ENCODE measurements around the gene CEP43.

DNA sequence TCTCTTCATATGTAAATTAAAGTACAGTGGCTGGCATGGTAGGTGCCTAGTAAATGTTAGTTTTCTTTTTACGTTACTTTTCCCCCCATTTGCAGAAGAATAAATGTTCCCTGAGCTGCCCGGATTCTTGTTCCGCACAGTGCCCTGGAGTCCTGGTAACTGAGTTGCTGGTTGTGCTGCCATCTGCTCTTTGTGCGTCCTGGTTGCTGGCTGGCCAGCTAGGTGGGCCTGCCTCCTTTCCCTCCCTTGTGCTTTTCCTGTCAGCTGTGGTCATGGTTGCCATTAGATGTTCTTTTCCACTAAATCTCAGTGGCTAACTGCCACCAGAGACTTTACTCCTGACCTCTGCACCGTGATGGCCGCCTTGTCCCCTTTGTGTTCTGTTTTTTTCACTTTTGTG is 28.6 kb downstream of the CEP43 start:
- TF ChIP-seq, protein P1, sequence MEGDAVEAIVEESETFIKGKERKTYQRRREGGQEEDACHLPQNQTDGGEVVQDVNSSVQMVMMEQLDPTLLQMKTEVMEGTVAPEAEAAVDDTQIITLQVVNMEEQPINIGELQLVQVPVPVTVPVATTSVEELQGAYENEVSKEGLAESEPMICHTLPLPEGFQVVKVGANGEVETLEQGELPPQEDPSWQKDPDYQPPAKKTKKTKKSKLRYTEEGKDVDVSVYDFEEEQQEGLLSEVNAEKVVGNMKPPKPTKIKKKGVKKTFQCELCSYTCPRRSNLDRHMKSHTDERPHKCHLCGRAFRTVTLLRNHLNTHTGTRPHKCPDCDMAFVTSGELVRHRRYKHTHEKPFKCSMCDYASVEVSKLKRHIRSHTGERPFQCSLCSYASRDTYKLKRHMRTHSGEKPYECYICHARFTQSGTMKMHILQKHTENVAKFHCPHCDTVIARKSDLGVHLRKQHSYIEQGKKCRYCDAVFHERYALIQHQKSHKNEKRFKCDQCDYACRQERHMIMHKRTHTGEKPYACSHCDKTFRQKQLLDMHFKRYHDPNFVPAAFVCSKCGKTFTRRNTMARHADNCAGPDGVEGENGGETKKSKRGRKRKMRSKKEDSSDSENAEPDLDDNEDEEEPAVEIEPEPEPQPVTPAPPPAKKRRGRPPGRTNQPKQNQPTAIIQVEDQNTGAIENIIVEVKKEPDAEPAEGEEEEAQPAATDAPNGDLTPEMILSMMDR (IDR thresholded peaks at IDR 0.05 in 8 of 11, conservative IDR thresholded peaks at IDR 0.05 in 3 of 11), result no peak
- TF ChIP-seq POLR2A (IDR thresholded peaks at IDR 0.05) (no peak), POLR2AphosphoS5 (IDR thresholded peaks at IDR 0.05) (no peak)

Measured in spleen (tissue), 7 donors.